GM21381 (cell line): Measurements from ENCODE around the gene L3MBTL3.
A peak's percentile ranks its signal among the peaks of the same experiment; 100 is the strongest.

Source experiments
- ATAC-seq: cut with Tn5 transposase; IDR thresholded peaks from one replicate; pipeline ENCODE4 v1.9.1; 2021; ENCODE audit warnings: mild to moderate bottlenecking, moderate library complexity; ENCODE audit not compliant: unreplicated experiment

L3MBTL3 gene

DNA sequence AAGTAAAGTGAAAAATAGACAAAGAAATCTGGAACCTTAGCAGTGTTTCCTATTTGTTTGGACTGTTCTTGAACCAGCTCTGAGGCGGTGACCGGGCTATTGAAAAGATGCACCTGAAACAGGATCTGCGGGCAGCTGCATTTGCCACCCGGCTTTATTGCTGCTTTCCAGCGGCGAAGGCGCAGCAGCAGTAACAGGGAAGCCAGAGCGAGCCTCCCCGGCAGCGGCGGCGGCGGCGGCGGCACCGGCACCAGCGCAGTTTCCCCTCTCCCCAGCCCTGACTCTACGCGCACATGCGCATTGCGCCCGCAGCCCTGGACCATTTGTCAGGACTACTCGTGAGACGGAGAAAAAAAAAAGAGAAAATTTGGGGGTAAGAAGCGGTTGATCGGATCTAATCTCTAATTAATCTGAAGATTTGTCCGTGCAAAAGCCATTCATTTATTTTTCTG lies at the start of gene L3MBTL3:
L3MBTL3 (plus strand) TSS at position 290 of the 452 bp plus-strand sequence. CDS start 24,119 bp downstream, outside the sequence.
- peak; percentile 70 for ATAC-seq

DNA sequence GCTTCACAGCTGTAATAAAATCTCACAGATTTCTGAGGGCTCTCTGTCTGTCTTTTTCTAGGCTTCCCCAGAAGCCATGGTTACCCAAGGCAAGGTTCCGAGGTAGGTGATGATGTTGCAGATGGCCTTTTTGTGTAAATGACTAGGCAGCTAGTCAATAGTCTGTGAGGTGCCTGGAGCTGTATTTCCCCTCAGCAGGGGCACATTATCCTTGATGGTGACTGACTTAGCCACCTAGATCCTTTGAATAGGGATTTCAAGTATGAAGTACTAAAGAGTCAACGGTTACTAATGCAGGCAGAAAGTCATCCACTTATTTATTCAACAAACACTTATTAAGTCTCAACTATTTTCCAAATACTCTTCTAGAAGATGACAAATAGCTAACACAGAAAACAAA lies 49.3 kb upstream of the L3MBTL3 start:
- ATAC-seq: no peak

DNA sequence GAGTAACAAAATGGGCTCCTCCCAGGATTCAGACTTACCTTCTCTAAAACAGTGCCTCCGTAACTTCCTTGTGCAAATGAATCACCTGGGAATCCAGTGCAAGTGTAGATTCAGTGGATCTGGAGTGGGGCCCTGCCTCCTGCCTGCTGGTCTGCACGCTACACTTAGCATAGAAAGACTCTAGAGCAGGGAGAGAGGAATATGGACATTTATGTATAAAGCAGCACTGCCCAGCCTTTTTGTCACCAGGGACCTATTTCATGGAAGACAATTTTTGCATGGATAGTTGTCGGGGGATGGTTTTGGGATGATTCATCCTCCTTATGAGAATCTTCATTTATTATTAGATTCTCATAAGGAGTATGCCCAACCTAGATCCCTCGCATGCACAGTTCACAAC lies 42.3 kb upstream of the L3MBTL3 start:
- ATAC-seq: no peak

DNA sequence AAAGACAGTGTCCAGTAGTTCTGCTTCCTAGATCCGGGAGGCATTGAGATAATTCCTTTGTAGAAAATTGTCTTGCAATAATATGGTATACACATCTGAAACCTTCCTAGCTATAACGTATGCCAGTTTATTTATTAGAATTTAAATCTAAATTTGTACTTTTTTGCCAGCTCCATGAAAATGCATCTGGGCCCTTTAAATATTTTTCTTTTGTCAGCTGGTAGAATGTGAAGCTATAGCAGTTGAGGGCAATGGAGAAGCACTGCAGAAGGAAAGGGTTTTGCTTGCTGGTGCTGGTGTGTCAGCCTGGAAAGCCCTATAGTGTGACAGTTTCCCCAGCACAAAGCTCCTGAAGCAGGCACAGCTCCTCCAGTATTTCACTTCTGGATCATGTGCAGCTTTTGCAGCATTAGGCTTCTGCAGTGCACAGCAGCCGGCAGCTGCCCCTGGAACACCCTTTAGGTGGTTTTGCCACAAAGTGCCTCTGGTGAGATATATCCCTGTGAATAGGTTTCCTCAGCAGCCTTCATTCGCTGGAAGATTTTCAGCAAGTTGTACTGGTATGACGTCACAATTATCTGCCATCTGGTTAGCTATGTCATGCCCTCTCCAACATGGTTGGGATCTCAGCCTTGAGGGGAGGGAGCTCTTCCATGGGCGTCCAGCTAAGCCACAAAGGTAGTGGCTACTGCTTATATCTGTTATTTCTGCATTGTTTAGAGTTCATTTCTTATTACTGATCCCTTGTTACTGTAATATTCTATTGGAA lies 40.0 kb upstream of the L3MBTL3 start:
- ATAC-seq: no peak

DNA sequence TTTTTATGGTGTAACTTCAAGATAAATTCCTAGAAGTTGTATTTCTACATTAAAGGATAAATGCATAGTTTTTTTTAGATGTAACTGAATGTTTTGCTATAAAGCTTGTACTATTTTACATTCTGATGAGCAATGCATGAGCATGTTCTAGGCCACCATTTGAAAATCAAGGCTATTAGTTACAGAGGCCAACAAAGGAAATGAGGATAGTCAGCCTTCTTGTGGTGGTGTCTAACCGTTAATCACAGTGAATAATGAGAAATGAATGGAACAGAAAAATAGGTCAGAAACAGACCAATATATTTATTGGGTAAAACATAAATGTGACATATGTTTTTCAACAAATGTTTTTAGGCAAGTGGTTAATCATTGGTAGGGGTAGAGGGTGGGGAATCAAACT lies 37.6 kb upstream of the L3MBTL3 start:
- ATAC-seq: no peak

DNA sequence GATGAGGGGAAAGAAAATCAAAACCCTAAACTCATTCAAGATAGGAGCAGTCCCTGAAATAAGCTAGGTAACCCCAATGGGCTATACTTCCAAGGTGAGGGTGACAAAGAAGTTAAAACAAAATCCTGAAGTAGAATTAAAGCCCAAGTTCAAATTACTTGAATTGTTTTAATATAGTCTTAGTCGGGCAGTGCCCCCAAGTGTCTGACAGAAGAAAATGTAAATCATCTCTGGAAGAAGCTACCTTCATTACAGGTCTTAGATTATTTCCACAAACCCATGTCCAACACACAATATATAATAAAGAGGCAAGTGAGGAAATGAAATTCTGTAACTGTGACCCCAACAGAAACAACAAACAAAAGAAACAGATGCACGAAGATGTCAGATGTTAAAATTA lies 36.8 kb upstream of the L3MBTL3 start:
- no peak for ATAC-seq

DNA sequence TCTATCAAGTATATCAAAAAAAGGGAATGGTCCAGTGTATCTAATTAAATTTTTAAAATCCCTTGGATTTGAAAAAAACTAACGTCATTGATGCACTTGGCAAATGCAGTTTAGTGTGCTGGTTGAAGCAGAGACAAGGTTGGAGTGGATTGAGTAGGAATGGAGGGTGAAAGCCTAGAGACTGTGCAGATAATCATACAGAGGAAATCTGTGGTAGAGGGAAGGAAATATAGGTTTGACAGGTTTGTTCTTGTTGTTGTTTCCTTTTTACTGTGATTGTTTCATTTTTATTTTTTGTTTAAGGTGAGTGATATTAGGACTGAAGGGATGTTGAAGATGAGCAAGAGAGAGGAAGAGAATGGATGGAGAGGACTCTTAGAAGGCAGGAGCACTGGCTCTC lies 29.0 kb upstream of the L3MBTL3 start:
- no peak for ATAC-seq

DNA sequence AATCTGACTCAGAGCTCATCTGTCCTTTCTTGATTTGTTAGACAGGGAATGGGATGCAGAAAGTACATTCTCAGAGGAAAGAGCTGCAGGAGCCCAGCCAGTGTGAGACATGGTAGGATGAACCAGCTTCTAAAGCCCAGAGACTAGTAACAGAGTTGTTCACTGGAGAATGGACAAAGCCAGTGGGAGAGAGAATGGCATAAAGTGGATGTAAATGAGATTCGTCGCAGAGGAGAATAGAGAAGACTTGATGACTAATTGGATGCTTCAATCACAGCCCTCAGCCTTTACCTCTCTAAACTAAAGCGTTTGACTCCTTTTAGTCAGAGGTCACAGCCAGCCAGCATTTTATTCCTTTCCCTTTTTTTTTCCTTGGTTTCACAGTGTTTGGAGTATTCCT lies 25.5 kb upstream of the L3MBTL3 start:
- ATAC-seq: no peak

DNA sequence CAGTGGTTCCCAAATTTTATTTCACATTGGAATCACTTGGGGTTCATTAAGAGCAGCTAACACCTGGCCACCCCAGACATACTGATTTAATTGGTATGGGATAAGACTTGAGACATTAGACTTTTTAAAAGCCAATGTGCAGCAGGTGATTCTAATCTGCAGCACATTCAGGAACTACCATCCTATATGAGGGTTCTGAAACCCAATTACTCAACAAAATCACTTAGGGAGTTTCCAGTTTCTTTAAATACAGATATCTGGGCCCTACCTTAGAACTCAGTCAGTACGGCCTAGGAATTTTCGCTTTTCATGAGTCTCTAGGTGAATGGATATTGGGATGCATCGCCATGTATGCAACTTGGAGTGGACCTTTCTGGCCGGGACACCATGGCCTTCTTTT lies 24.0 kb upstream of the L3MBTL3 start:
- ATAC-seq: no peak

DNA sequence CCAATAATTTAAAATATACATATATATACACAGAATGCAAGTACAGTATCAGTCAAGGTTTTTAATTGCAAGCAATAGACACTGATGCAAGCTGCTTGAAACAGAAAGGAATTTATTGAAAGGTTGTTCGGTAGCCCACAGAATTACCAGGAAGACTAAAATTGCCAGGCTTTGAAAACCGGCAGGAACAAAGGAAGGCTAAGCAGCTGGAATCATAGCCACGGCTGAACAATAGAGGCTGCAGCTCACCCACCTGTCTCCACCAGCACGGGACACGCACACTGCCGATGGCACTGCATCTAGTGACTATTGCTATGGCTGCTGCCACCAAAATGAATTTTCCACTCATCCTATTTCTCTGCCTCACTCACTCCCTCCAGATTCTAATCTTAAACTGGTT lies 22.0 kb upstream of the L3MBTL3 start:
- no peak for ATAC-seq

DNA sequence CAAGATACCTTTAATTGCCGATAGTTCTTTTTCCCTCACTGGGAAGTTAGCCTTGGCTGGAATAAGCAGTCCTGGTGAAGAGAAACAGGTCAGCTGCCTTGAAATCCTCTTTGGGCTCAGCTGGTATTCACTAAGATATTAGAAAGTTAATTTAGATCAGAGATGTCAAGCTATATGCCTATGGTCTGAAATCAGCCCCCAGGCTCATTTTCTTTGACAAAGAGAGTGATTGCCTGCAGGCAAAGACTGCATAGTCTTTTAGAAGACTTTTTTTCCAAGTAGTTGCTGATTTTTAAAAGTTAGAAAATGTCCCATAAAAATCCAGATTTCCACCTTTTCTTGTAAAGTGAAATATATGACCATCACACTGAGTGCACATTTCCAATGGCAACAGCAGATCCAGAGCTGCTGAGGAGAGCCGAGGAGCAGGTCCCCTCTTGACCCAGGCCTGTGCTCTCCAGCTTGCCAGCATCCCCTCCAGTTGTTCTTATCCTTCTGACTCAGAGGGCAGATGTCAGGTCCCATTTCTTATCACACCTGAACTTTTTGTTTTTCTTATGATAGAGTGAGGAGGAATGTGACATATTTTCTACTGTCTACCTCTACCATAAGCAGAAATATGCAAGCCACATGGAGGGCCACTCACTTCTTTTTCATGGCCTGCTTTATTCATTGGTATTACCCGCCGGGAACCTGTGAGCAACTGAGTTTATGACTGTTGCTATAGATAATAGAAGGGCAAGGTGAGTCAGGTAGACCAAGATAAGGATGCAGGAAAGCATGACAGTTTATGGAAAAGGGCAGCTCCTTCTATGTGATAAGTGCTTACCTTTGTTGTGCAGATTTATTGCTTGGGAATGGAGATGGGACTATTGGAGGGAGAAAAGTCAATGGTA lies 17.6 kb upstream of the L3MBTL3 start:
- no peak for ATAC-seq

DNA sequence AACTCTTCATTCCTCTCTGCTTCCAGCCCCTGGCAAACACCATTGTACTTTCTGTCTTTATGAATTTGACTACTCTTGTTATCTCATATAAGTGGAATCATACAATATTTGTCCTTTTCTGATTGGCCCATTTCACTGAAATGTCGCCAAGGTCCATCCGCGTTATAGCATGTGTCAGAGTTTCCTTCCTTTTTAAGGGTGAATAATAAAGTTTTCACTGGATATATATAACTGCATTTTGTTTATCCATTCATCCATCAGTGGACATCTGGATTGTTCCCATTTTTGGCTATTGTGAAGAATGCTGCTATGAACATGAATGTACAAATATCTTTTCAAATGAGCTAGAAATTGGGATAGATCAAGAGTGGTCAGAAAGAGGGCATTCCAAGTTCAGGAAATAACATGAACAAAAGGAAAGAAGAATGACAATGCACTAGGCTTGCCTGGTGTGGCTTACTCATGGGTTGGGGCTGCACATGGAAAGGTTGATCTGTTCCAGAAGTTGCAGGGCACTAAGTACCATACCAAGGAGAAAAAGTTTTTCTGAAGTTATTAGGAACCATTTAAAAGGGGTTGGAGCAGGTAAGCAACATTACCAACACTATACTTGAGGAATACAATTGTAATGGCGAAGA lies 10.0 kb upstream of the L3MBTL3 start:
- no peak for ATAC-seq

DNA sequence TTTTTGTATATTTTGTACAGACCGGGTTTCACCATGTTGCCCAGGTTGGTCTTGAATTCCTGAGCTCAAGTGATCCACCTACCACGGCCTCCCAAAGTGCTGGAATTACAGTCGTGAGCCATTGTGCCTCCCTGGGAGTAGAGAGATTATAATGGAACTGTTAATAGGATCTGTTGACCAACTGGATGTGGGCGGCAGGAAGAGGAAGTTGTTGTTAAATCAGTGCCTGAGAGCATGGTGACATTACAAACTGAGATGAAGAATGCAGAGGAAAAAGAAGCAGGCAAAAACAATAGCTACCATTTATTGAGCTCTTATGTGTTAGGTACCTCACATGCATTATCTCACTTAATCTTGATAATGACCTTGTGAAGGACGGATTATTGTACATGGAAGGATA lies 9.2 kb upstream of the L3MBTL3 start:
- ATAC-seq: no peak

DNA sequence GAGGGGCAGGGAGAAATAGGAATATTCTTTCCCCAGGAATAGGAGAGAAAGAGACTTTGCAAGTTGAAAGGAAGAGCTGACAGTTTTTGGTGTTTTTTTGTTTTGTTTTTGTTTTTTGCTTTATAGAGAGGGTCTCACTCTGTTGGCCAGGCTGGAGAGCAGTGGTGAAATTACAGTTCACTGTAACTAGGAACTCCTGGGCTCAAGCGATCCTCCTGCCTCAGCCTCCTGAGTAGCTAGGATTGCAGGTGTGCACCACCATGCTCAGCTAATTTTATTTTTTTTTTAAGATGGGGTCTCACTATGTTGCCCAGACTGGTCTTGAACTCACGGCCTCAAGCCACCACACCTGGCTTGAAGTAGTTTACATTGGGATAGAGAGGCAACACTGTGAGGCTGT lies 8.0 kb upstream of the L3MBTL3 start:
- no peak for ATAC-seq

DNA sequence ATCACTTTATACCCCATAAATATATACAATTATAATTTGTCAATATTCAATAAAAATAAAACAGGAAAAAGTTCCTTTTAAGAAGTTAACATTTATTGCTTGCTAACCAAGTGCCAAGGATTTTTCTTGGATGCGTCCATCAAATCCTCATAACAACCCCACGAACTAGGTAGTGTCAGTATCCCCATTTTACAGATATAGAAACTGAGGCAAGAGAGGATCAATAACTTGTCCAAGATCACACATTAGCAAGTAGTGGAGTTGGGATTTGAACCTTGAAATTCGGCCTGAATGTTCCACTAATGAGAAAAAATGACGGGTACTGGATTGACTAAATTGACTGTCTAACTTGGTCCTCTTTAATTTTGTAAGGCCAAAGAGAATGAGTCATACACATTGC lies 5.7 kb upstream of the L3MBTL3 start:
- ATAC-seq: no peak

DNA sequence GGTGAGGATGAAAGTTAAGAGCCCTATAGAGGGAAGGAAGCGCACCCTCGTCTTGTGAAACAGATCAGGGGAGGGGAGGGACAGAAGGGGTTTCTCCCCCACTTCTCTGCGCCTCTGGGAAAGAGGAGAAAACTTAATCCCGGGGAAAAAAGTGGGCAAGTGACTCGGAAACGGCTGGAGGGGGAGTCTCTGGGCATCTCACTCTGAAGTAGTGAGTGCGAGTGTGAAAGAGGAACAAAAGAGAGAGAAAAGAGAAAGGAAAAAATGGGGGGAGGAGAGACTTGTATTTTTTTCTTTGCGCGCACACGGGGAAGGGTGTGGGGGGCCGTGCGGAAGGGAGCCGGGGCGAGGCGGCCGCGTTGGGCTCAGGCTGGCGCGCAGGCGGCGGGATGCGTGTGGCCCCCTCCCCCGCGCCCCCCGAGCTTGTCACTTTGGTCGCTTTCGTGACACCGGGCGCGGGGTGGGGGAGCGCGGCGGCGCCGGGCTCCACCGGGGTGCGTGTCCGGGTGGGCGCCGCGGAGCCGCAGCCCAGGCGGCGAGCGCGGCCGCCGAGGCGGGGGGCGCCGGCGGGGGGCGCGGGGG lies 454 bp downstream of the L3MBTL3 start:
- ATAC-seq: peak; percentile 29

DNA sequence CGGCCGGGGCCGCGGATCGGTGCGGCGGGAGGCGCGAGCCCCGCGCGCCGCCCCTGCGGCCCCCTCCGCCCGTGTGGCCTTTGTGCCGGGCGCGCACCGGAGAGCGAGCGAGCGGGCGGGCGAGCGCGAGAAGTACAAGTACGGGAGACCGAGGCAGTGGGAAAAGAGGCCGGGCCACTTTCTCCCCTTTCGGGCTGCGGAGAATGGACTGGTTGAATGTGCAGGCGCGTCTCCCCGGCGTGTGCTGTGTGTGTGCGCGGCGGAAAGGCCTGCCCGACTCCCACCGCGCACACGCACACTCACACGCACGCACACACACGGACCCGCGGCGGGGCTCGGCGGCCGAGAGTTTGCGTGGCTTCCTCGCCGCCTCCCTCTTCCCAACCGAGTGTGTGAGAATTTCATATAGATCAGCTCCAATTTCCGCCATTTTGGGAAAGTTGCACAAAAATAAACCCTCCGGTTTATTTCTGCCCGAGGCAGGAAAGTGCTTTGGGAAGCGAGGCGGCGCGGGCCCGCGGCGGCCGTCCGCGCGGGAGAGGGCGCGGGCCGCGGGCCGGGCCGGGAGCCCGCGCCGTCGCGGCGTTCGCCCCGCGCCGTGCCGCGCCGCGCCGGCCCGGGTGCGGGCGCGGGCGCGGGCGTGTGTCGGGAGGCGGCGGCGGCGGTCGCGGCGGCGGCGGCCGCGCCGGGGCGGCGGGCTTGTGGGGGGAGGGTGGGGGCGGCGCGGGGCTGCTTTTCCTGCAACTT lies 1.1 kb downstream of the L3MBTL3 start:
- ATAC-seq: peak; percentile 12

DNA sequence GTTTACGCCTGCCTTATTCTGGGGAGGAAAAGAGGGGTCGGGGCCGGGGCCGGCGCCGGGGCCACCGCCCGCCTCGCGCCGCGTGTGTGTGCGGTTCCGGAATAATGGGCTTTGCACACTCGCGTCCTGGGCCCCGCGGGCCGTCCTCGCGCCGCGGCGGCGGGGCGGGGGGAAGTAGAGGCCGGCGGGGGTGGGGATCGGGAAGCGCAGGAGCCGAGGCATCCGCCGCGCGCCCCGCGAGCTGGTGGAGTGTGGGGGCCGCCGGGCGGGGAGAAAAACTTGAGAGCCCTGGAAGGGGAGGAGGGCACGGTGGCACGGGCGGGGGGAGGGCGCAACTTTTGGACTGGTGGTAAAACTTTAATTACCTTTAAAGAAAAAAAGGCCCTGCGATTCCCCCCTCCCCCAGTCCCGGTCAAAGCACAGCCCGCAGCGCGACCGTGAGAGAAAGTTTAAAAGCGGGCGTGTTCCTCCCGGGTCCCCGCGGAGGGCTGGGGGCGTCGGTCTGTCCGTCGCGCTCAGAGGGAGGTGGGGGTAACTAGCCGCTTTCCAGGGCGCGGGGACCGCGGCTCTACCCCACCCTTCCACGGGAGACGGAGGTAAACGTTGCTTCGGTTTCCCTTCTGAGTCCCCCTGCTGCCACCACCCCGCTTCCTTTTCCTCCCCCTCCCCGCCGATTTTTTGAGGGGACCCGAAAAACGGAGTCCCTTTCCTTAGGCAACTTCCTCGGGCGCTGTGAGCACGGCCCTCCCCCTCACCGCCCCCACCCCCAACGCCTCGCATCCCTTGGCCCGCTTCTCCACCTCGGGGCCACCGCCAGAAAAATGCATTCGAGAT lies 1.9 kb downstream of the L3MBTL3 start:
- no peak for ATAC-seq

DNA sequence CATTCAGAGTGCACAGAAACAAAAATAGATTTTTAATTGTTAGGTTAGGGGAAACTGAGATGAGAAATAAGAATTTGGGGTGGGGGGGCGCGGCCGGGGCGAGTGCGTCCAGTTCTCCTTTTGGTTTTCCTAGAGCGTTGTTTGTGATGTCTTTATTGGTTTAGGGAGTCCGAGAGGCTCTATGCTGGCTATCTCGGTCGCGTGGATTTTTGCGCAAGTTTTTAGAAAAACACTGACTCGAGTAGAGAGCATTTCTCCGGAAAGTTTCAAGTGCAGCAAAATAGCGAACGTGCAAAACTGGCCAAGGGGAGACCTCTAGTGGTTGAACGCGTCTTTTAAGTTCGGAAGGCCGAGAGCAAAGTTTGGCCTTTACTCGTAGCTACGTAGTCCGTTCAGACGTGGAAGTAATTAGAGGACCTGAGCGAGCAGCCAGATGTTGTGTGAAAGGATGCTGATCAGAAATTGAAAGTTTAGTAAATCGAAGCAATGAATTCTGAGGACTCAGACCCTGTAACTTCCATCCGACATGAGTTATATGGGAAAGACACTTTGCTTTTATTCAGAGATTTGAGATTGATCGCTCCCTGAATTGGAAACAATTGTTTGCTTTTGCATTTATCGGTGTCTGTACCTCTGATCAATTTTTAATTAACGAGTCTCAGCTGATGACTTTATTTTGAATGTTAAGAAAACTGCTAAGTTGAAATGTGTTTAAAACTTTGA lies 2.7 kb downstream of the L3MBTL3 start:
- peak; percentile 58 for ATAC-seq
